ENCODE data around the gene RPL23. TPM values are rescaled to one million over a fixed set of nuclear protein-coding genes. Genes with fewer than 3 reads are reported as not detected.

The RPL23 gene
- total RNA-seq, 2 donors from 2014 or later: 1,194 to 1,262 TPM

DNA sequence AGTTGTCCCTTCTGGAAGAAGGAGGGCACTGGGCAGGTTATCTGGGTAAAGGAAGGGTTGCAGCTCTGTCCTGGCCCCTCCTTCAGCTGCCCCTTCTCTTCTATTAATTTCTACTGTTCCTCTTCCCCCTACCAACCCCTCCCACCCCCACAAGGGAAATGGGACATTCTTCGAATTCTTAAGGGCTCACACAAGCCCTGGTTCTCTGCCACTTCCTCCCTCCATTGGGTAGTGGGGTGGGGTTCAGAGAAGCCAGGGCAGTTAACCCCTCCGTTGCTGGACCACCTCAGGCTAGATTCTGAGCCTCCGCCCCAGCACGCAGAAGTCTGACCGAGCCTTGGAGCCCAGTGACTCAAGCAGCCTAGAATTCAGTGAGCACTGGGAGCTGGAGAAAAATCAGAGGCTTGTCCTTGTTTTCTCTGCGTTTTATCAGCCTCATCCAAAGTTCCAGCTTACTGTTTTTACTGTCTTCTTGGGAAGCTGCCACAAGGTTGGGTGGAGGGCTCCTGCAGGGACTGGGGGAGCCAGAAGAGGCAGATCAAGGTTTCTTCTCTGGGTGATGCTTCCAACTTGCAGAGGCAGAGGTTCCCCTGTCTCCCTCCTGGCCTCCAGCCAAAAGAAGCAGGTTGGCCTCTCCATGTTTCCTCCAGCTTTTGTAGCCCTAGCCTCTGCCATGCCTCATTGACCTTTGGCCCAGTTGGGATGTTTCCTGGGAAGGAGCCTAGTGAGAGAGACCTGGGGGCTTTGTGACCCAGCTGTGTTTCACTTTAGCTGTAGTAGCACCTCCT lies 26.6 kb upstream of the RPL23 start:
- Histone ChIP-seq H3K4me3 (ENCODE audit: low read length) (peak overlapping the region; percentile 57), H3K9me3 (ENCODE audit: control insufficient read depth, low read length) (no peaks in the 10 kb centered on the region), H3K4me1 (ENCODE audit: control insufficient read depth, insufficient read depth, low read length) (peaks cover 24% of the 10 kb centered on the region), H3K27me3 (ENCODE audit: control insufficient read depth, insufficient read depth, low read length, poor library complexity, severe bottlenecking) (no peaks in the 10 kb centered on the region), H3K36me3 (ENCODE audit: control insufficient read depth, insufficient read depth, low read length) (peaks cover 75% of the 10 kb centered on the region), H3K27ac (ENCODE audit: low read depth, low read length) (peak overlapping the region; percentile 72), H3K9ac (ENCODE audit: extremely low read depth, low read length, poor library complexity, severe bottlenecking) (peak overlapping the region; percentile 32)
- peak overlapping the region; percentile 87 for H3K27ac Mint-ChIP-seq
- peaks cover 55% of the 10 kb centered on the region for H3K4me1 Mint-ChIP-seq
- no peaks in the 10 kb centered on the region for H3K27me3 Mint-ChIP-seq (ENCODE audit: insufficient read depth)
- 28% methylated on average over 3 to 6 of the region's 6 CpGs for WGBS, 2 experiments (ENCODE audit: insufficient coverage in 1 of 2, insufficient read length in 1 of 2)
- H3K36me3 Mint-ChIP-seq (ENCODE audit: low read depth): peaks cover 48% of the 10 kb centered on the region
- peak; percentile 96 for DNase-seq
- H3K9me3 Mint-ChIP-seq: no peaks in the 10 kb centered on the region
- peak overlapping the region; percentile 35 for H3K4me3 Mint-ChIP-seq
- TF ChIP-seq, protein P1, sequence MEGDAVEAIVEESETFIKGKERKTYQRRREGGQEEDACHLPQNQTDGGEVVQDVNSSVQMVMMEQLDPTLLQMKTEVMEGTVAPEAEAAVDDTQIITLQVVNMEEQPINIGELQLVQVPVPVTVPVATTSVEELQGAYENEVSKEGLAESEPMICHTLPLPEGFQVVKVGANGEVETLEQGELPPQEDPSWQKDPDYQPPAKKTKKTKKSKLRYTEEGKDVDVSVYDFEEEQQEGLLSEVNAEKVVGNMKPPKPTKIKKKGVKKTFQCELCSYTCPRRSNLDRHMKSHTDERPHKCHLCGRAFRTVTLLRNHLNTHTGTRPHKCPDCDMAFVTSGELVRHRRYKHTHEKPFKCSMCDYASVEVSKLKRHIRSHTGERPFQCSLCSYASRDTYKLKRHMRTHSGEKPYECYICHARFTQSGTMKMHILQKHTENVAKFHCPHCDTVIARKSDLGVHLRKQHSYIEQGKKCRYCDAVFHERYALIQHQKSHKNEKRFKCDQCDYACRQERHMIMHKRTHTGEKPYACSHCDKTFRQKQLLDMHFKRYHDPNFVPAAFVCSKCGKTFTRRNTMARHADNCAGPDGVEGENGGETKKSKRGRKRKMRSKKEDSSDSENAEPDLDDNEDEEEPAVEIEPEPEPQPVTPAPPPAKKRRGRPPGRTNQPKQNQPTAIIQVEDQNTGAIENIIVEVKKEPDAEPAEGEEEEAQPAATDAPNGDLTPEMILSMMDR (conservative IDR thresholded peaks at IDR 0.05): no peak

DNA sequence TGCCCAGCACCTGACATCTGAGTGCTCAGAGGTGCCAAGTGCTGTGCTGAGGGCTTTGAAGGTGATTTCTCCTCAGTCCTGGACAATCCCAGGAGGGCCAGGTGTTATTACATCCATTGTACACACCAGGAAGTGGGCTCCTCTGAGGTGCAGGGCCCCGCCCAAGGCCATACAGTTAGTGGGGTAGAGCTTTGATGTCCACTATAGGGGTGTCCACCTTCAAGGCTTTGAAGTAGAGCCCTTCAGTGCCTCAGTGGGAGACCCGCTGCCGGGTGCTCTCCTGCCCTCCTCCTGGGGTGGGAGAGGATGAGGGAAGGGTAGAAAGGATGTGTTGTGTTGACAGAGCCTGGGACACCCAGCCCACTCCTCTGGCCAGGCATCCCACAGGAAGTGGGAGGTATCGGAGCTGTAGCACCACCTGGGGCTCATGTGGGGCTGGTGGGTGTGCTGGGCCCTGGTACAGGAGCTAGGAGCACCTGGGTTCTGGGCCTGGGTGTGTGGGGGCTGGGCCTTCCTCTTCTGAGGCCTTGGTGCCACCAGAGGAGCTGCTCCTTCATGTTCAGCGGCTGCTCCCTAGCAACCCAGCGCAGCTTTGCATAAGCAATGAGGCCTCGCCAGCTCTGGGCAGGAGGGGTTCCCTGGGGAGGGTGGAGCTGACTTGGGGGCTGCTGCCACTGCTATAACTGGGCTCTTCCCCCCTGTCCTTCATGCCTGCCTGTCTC lies 23.8 kb upstream of the RPL23 start:
- Histone ChIP-seq H3K4me3 (ENCODE audit: low read length) (no peak overlapping the region), H3K27ac (ENCODE audit: low read depth, low read length) (no peak overlapping the region), H3K36me3 (ENCODE audit: control insufficient read depth, insufficient read depth, low read length) (peaks cover 76% of the 10 kb centered on the region), H3K4me1 (ENCODE audit: control insufficient read depth, insufficient read depth, low read length) (peaks cover 21% of the 10 kb centered on the region), H3K9ac (ENCODE audit: extremely low read depth, low read length, poor library complexity, severe bottlenecking) (no peak overlapping the region), H3K27me3 (ENCODE audit: control insufficient read depth, insufficient read depth, low read length, poor library complexity, severe bottlenecking) (no peaks in the 10 kb centered on the region), H3K9me3 (ENCODE audit: control insufficient read depth, low read length) (no peaks in the 10 kb centered on the region)
- Mint-ChIP-seq H3K4me1 (peaks cover 54% of the 10 kb centered on the region), H3K27me3 (ENCODE audit: insufficient read depth) (no peaks in the 10 kb centered on the region), H3K36me3 (ENCODE audit: low read depth) (peaks cover 32% of the 10 kb centered on the region), H3K4me3 (no peak overlapping the region), H3K9me3 (no peaks in the 10 kb centered on the region), H3K27ac (peak overlapping the region; percentile 68)
- WGBS, 2 experiments (ENCODE audit: insufficient coverage in 1 of 2, insufficient read length in 1 of 2): 83 to 100% methylated on average over 1 to 7 of the region's 7 CpGs
- TF ChIP-seq, protein P1 (conservative IDR thresholded peaks at IDR 0.05): no peak
- DNase-seq: peak; percentile 69

DNA sequence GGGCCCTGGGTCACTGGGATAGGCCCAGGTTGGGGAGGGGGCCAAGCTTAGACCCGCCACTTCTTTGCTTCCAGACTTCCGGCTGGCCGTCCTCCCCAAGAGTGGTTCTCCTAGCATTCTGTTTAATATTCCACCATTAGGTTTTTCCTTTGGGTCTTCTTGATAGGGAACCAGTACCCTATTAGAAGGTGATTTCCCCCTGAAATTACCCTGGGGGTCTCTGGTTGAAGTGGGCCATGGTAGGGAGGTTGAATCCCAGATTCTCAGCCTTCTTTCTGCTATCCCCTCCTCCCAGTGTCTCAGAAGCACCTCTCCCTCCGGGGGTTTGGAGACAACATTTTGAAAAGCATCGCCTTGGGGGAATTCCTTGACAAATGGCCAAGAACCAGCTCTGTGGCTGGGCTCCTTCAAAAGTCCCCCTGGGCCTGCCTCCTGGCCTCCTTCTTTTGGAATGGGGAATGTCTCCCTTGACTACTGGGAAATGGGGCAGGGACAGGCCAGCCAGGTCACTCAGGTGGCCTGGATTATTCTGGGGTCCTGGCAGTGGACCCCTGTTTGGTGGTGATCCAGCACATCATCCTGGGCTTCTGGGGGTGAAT lies 22.1 kb upstream of the RPL23 start:
- Histone ChIP-seq H3K36me3 (ENCODE audit: control insufficient read depth, insufficient read depth, low read length) (peaks cover 66% of the 10 kb centered on the region), H3K4me1 (ENCODE audit: control insufficient read depth, insufficient read depth, low read length) (peaks cover 23% of the 10 kb centered on the region), H3K27ac (ENCODE audit: low read depth, low read length) (no peak overlapping the region), H3K4me3 (ENCODE audit: low read length) (no peak overlapping the region), H3K9me3 (ENCODE audit: control insufficient read depth, low read length) (no peaks in the 10 kb centered on the region), H3K27me3 (ENCODE audit: control insufficient read depth, insufficient read depth, low read length, poor library complexity, severe bottlenecking) (no peaks in the 10 kb centered on the region), H3K9ac (ENCODE audit: extremely low read depth, low read length, poor library complexity, severe bottlenecking) (no peak overlapping the region)
- WGBS, 2 experiments (ENCODE audit: insufficient coverage in 1 of 2, insufficient read length in 1 of 2): 83 to 91% methylated on average over 2 to 5 of the region's 5 CpGs
- Mint-ChIP-seq H3K27ac (peak overlapping the region; percentile 72), H3K4me3 (no peak overlapping the region), H3K36me3 (ENCODE audit: low read depth) (peaks cover 20% of the 10 kb centered on the region), H3K27me3 (ENCODE audit: insufficient read depth) (no peaks in the 10 kb centered on the region), H3K9me3 (no peaks in the 10 kb centered on the region), H3K4me1 (peaks cover 51% of the 10 kb centered on the region)
- DNase-seq: peak; percentile 61
- TF ChIP-seq, protein P1 (conservative IDR thresholded peaks at IDR 0.05): no peak

Measured in endodermal cell (in vitro differentiated cells).